Globus pallidus (tissue), 1 donor: ENCODE results near the gene CEP128.
"Not testable (repeated sequence)": the region's sequence is repeated elsewhere in the genome, so short reads cannot be mapped to it uniquely, and the experiment has no call there.

Experiments used
- DNase-seq: peaks from one replicate; pipeline ENCODE4 v3.0.0-alpha.2; 2015; ENCODE audit warnings: low spot score

The CEP128 gene

GRCh38 chr14:80953211-80953610 lies 11.7 kb upstream of the CEP128 start:
- DNase-seq, result not testable (repeated sequence)

- no peak for DNase-seq
These were observed 10.0 kb upstream of the CEP128 start for GRCh38 chr14:80951491-80951890.

GRCh38 chr14:80948291-80948690 lies 6.8 kb upstream of the CEP128 start:
- no peak for DNase-seq

GRCh38 chr14:80946797-80947196 lies 5.3 kb upstream of the CEP128 start:
- no peak for DNase-seq

- no peak for DNase-seq
These were observed 4.6 kb upstream of the CEP128 start for GRCh38 chr14:80946187-80946586.

- DNase-seq, result no peak
These were observed 3.5 kb upstream of the CEP128 start for GRCh38 chr14:80944861-80945617.

GRCh38 chr14:80942191-80942600 lies 658 bp upstream of the CEP128 start:
- DNase-seq, result no peak

- DNase-seq, result no peak
These were observed 1.4 kb downstream of the CEP128 start for GRCh38 chr14:80940146-80940545.

- no peak for DNase-seq
These were observed 7.9 kb downstream of the CEP128 start for GRCh38 chr14:80933686-80934085.

GRCh38 chr14:80933282-80933681 lies 8.3 kb downstream of the CEP128 start:
- no peak for DNase-seq

- DNase-seq, result no peak
These were observed 10.6 kb downstream of the CEP128 start for GRCh38 chr14:80930836-80931389.

GRCh38 chr14:80930095-80930494 lies 11.4 kb downstream of the CEP128 start:
- no peak for DNase-seq

GRCh38 chr14:80927083-80927989 lies 14.2 kb downstream of the CEP128 start:
- DNase-seq, result no peak

GRCh38 chr14:80926397-80927082 lies 15.0 kb downstream of the CEP128 start:
- DNase-seq, result no peak

GRCh38 chr14:80924365-80925103 lies 17.0 kb downstream of the CEP128 start:
- DNase-seq, result no peak

- DNase-seq, result no peak
These were observed 18.2 kb downstream of the CEP128 start for GRCh38 chr14:80923368-80923767.

GRCh38 chr14:80919622-80920021 lies 21.9 kb downstream of the CEP128 start:
- DNase-seq, result no peak

- not testable (repeated sequence) for DNase-seq
These were observed 29.5 kb downstream of the CEP128 start for GRCh38 chr14:80912013-80912412.

GRCh38 chr14:80906946-80907345 lies 34.6 kb downstream of the CEP128 start:
- no peak for DNase-seq

GRCh38 chr14:80906336-80906735 lies 35.2 kb downstream of the CEP128 start:
- DNase-seq, result no peak

- no peak for DNase-seq
These were observed 38.9 kb downstream of the CEP128 start for GRCh38 chr14:80902608-80903007.
